Mesenchymal stem cell (in vitro differentiated cells and primary cell): ENCODE measurements around the gene DDN.

Source experiments
- DNase-seq: peaks from one replicate; pipeline ENCODE4 v3.0.0-alpha.2; 2013
- H2AFZ ChIP-seq: one replicate; pipeline ENCODE4 v1.6.1; 2013; ENCODE audit warnings: low read depth, mild to moderate bottlenecking, control low read depth, inconsistent platforms, low read length, moderate library complexity
- H2AK5ac ChIP-seq: 2 replicates; pipeline ENCODE4 v1.6.1; 2013; ENCODE audit warnings: low read length, moderate library complexity, mild to moderate bottlenecking, inconsistent platforms; ENCODE audit not compliant: severe bottlenecking
- H2BK120ac ChIP-seq: one replicate; pipeline ENCODE4 v1.6.1; 2013; ENCODE audit warnings: low read depth, mild to moderate bottlenecking, inconsistent platforms, low read length, moderate library complexity
- H2BK12ac ChIP-seq, 2 experiments: one replicate each; pipeline ENCODE4 v1.6.1; 2013; ENCODE audit warnings: inconsistent platforms in 2 of 2, low read length in 2 of 2, mild to moderate bottlenecking in 2 of 2, moderate library complexity in 2 of 2, control low read depth in 1 of 2
- H2BK15ac ChIP-seq: one replicate; pipeline ENCODE4 v1.6.1; 2013; ENCODE audit warnings: mild to moderate bottlenecking, low read depth, inconsistent platforms; ENCODE audit not compliant: poor library complexity, severe bottlenecking
- H2BK5ac ChIP-seq: 2 replicates; pipeline ENCODE4 v1.6.1; 2013; ENCODE audit warnings: low read depth, mild to moderate bottlenecking, low read length, control low read depth, inconsistent platforms; ENCODE audit not compliant: poor library complexity, severe bottlenecking
- H3K14ac ChIP-seq, 2 experiments: one replicate each; pipeline ENCODE4 v1.6.1; 2013; ENCODE audit warnings: inconsistent platforms in 2 of 2, low read length in 2 of 2, control low read depth in 1 of 2, mild to moderate bottlenecking in 1 of 2, moderate library complexity in 1 of 2
- H3K18ac ChIP-seq, 2 experiments: one replicate each; pipeline ENCODE4 v1.6.1; 2013; ENCODE audit warnings: inconsistent platforms in 2 of 2, low read length in 2 of 2, control low read depth in 1 of 2, low read depth in 1 of 2, mild to moderate bottlenecking in 1 of 2
- H3K23ac ChIP-seq, 2 experiments: one replicate each; pipeline ENCODE4 v1.6.1; 2013; ENCODE audit warnings: inconsistent platforms in 2 of 2, low read length in 2 of 2, mild to moderate bottlenecking in 2 of 2, moderate library complexity in 2 of 2, control low read depth in 1 of 2
- H3K27ac ChIP-seq: 2 replicates; pipeline ENCODE4 v1.5.1; 2013; ENCODE audit warnings: mild to moderate bottlenecking, moderate library complexity, low read length, control low read depth, inconsistent platforms; ENCODE audit not compliant: poor library complexity, severe bottlenecking
- H3K27me3 ChIP-seq, 2 experiments: 2 replicates each; pipeline versions ENCODE4 v1.6.1 to v1.7.0; 2013; ENCODE audit warnings: low read length in 2 of 2, mild to moderate bottlenecking in 2 of 2, moderate library complexity in 2 of 2, control low read depth in 1 of 2, inconsistent platforms in 1 of 2; ENCODE audit not compliant: control insufficient read depth in 1 of 2, insufficient read depth in 1 of 2
- H3K36me3 ChIP-seq, 2 experiments: 2 replicates each; pipeline versions ENCODE4 v1.6.1 to v1.7.0; 2013; ENCODE audit warnings: low read length in 2 of 2, control low read depth in 1 of 2, inconsistent platforms in 1 of 2, low read depth in 1 of 2, mild to moderate bottlenecking in 1 of 2; ENCODE audit not compliant: insufficient read depth in 2 of 2, control insufficient read depth in 1 of 2
- H3K4ac ChIP-seq, 2 experiments: one replicate each; pipeline ENCODE4 v1.6.1; 2013; ENCODE audit warnings: inconsistent platforms in 2 of 2, low read length in 2 of 2, mild to moderate bottlenecking in 2 of 2, moderate library complexity in 2 of 2, control low read depth in 1 of 2, low read depth in 1 of 2
- H3K4me1 ChIP-seq: 2 replicates; pipeline ENCODE4 v1.6.1; 2013; ENCODE audit warnings: low read depth, low read length, control low read depth; ENCODE audit not compliant: control insufficient read depth, insufficient read depth
- H3K4me2 ChIP-seq: 2 replicates; pipeline ENCODE4 v1.6.1; 2013; ENCODE audit warnings: low read length, mild to moderate bottlenecking, inconsistent platforms; ENCODE audit not compliant: poor library complexity, severe bottlenecking
- H3K4me3 ChIP-seq, 2 experiments: 2 replicates each; pipeline versions ENCODE4 v1.5.1 to v1.7.0; 2013; ENCODE audit warnings: low read length in 2 of 2, mild to moderate bottlenecking in 2 of 2, control low read depth in 1 of 2, low read depth in 1 of 2; ENCODE audit not compliant: insufficient read depth in 1 of 2
- H3K79me1 ChIP-seq: replicated peaks from 2 replicates; pipeline ENCODE4 v1.6.1; 2013; ENCODE audit warnings: mild to moderate bottlenecking, control low read depth, low read length, inconsistent platforms; ENCODE audit not compliant: poor library complexity, severe bottlenecking
- H3K9ac ChIP-seq: 2 replicates; pipeline ENCODE4 v1.7.0; 2013; ENCODE audit warnings: mild to moderate bottlenecking, low read length, moderate library complexity
- H3K9me3 ChIP-seq: 2 replicates; pipeline ENCODE4 v1.7.0; 2013; ENCODE audit warnings: mild to moderate bottlenecking, low read length; ENCODE audit not compliant: control insufficient read depth
- H4K8ac ChIP-seq: one replicate; pipeline ENCODE4 v1.6.1; 2013; ENCODE audit warnings: inconsistent platforms, mild to moderate bottlenecking, low read length, moderate library complexity
- H4K91ac ChIP-seq: one replicate; pipeline ENCODE4 v1.6.1; 2013; ENCODE audit warnings: mild to moderate bottlenecking, low read length, inconsistent platforms
- WGBS: methylation state at CpG from one replicate; pipeline ENCODE4 v1.1.7; 2013; ENCODE audit warnings: mixed read lengths; 5-methylcytosine and 5-hydroxymethylcytosine counted together

DDN gene

DNA sequence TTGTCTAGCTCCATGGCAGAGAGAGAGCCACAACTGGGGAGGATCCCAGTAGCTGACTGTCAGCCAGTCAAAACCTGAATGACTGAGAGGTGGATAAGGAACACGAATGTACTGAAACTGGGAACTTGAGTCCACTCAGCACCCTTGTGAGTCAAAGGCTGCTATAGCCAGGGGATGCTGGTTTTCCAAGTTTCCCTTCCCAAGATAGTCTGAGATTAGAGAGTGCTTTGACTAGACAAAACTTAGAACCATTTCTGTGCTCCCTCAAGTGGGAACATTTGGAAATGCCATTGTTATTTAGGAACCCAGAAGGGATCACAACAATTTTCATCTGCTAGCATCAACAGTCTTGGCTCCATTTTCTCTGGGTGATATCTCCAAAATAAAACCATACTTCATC lies 15.4 kb upstream of the DDN start:
- Histone ChIP-seq H2AFZ (no peak overlapping the region), H2BK12ac (peak overlapping the region in 1 of 2 experiments; percentile 57), H4K91ac (no peak overlapping the region), H2BK15ac (no peak overlapping the region), H3K36me3 (peaks cover 18 to 38% of the 10 kb centered on the region in 2 experiments), H2BK120ac (no peak overlapping the region), H3K14ac (no peak overlapping the region), H3K4me3 (no peak overlapping the region), H3K27ac (no peak overlapping the region), H3K4ac (no peak overlapping the region), H2BK5ac (no peak overlapping the region), H3K27me3 (no peaks in the 10 kb centered on the region), H2AK5ac (no peak overlapping the region), H3K18ac (no peak overlapping the region), H3K9me3 (no peaks in the 10 kb centered on the region), H3K79me1 (peaks cover 27% of the 10 kb centered on the region), H3K9ac (peak overlapping the region; percentile 34), H3K4me2 (no peak overlapping the region), H3K23ac (no peak overlapping the region), H4K8ac (no peak overlapping the region), H3K4me1 (peaks cover 5% of the 10 kb centered on the region)
- DNase-seq = peak; percentile 63
- 69% methylated on average over 1 of the region's 1 CpG for WGBS

GRCh38 chr12:49013428-49013827 lies 14.3 kb upstream of the DDN start:
- H3K27ac ChIP-seq = no peak overlapping the region
- peaks cover 18 to 48% of the 10 kb centered on the region in 2 experiments for H3K36me3 ChIP-seq
- no peak overlapping the region for H3K4me3 ChIP-seq
- WGBS = 86% methylated on average over 2 of the region's 3 CpGs
- no peak overlapping the region for H3K18ac ChIP-seq
- H3K4me2 ChIP-seq = no peak overlapping the region
- H3K4me1 ChIP-seq = peaks cover 3% of the 10 kb centered on the region
- no peak overlapping the region for H4K8ac ChIP-seq
- no peak overlapping the region for H2BK15ac ChIP-seq
- no peak overlapping the region for H3K14ac ChIP-seq
- no peaks in the 10 kb centered on the region for H3K27me3 ChIP-seq
- peaks cover 30% of the 10 kb centered on the region for H3K79me1 ChIP-seq
- no peak overlapping the region for H4K91ac ChIP-seq
- H2BK12ac ChIP-seq = no peak overlapping the region
- no peak overlapping the region for H3K23ac ChIP-seq
- no peak overlapping the region for H3K4ac ChIP-seq
- H3K9me3 ChIP-seq = no peaks in the 10 kb centered on the region
- no peak overlapping the region for H2BK5ac ChIP-seq
- H3K9ac ChIP-seq = no peak overlapping the region
- no peak overlapping the region for H2AFZ ChIP-seq
- no peak overlapping the region for H2AK5ac ChIP-seq
- DNase-seq = no peak
- no peak overlapping the region for H2BK120ac ChIP-seq

- Histone ChIP-seq H3K27ac (no peak overlapping the region), H3K4ac (no peak overlapping the region), H3K14ac (no peak overlapping the region), H2BK15ac (no peak overlapping the region), H2BK5ac (no peak overlapping the region), H3K79me1 (peaks cover 33% of the 10 kb centered on the region), H3K4me3 (no peak overlapping the region), H3K36me3 (peaks cover 18 to 50% of the 10 kb centered on the region in 2 experiments), H2AK5ac (no peak overlapping the region), H4K8ac (no peak overlapping the region), H3K4me1 (peaks cover 3% of the 10 kb centered on the region), H2AFZ (no peak overlapping the region), H3K27me3 (no peaks in the 10 kb centered on the region), H2BK120ac (no peak overlapping the region), H4K91ac (no peak overlapping the region), H2BK12ac (no peak overlapping the region), H3K4me2 (no peak overlapping the region), H3K18ac (no peak overlapping the region), H3K9ac (peak overlapping the region; percentile 14), H3K23ac (no peak overlapping the region), H3K9me3 (no peaks in the 10 kb centered on the region)
- DNase-seq = no peak
Observed at GRCh38 chr12:49012739-49013138, 13.6 kb upstream of the DDN start.

GRCh38 chr12:49010092-49010668 lies 11.0 kb upstream of the DDN start:
- H3K27me3 ChIP-seq = no peaks in the 10 kb centered on the region
- H3K4ac ChIP-seq = no peak overlapping the region
- no peak overlapping the region for H2BK12ac ChIP-seq
- no peak overlapping the region for H3K14ac ChIP-seq
- H3K4me3 ChIP-seq = no peak overlapping the region
- no peak for DNase-seq
- no peak overlapping the region for H3K18ac ChIP-seq
- no peaks in the 10 kb centered on the region for H3K4me1 ChIP-seq
- no peak overlapping the region for H2AK5ac ChIP-seq
- no peak overlapping the region for H2BK120ac ChIP-seq
- peak overlapping the region; percentile 32 for H3K9ac ChIP-seq
- no peak overlapping the region for H3K4me2 ChIP-seq
- WGBS = 92% methylated on average over 3 of the region's 3 CpGs
- no peak overlapping the region for H3K27ac ChIP-seq
- no peak overlapping the region for H4K8ac ChIP-seq
- H4K91ac ChIP-seq = no peak overlapping the region
- no peak overlapping the region for H3K23ac ChIP-seq
- H2BK5ac ChIP-seq = no peak overlapping the region
- peaks cover 22% of the 10 kb centered on the region for H3K79me1 ChIP-seq
- H2AFZ ChIP-seq = no peak overlapping the region
- H3K36me3 ChIP-seq = peaks cover 18 to 63% of the 10 kb centered on the region in 2 experiments
- H3K9me3 ChIP-seq = no peaks in the 10 kb centered on the region
- no peak overlapping the region for H2BK15ac ChIP-seq
